NCI-H2081 treated with DMSO at 0.1 percent for 48 hours (cell line): Measurements from ENCODE around the gene SEC24A.
"Not testable (repeated sequence)": the region's sequence is repeated elsewhere in the genome, so short reads cannot be mapped to it uniquely, and the experiment has no call there.

Experiments
- DNase-seq: peaks from one replicate; lab custom pipeline; 2025; lab: John Stamatoyannopoulos, UW

Gene SEC24A

DNA sequence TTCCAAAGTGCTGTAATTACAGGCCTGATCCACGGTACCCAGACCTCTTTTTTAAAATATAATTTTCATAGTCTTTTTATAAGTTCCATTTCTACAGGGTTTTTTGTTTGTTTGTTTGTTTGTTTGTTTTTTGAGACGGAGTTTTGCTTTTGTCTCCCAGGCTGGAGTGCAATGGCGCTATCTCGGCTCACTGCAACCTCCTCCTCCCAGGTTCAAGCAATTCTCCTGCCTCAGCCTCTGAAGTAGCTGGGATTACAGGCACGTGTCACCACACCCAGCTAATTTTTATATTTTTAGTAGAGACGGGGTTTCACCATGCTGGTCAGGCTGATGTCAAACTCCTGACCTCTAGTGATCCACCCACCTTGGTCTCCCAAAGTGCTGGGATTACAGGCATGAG, 2.1 kb downstream of the SEC24A start:
- not testable (repeated sequence) for DNase-seq

GRCh38 chr5:134651531-134651930, 2.9 kb downstream of the SEC24A start:
- DNase-seq, result no peak

DNA sequence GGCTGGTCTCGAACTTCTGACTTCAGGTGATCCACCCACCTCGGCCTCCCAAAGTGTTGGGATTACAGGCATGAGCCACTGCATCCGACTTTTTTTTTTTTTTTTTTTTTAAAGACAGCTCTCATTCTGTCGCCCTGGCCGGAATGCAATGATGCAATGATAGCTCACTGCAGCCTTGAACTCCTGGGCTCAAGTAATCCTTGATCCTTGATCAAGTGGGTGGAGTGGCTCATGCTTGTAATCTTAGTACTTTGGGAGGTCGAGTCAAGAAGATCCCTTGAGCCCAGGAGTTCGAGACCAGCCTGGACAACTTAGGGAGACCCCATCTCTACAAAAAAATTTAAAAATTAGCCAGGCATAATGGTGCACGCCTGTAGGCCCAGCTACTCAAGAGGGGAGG, 8.1 kb downstream of the SEC24A start:
- no peak for DNase-seq

GRCh38 chr5:134659456-134659855, 10.9 kb downstream of the SEC24A start:
- no peak for DNase-seq

GRCh38 chr5:134659922-134660321, 11.3 kb downstream of the SEC24A start:
- no peak for DNase-seq

DNA sequence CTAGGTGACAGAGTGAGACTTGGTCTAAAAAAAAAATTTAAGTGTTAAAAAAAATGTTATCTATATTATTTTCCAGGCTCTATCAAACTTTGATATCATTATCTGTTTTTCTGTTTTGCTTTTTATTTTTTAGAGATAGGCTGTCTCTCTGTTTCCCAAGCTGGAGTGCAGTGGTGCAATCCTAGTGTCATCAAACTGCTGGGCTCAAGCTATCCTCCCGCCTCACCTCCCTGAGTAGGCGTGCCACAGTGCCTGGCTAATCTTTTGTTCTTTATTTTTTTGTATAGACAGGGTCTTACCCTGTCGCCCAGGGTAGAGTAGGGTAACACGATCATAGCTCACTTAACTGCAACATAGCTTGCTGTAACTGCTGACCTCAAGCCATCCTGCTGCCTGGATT, 14.4 kb downstream of the SEC24A start:
- DNase-seq, result no peak

DNA sequence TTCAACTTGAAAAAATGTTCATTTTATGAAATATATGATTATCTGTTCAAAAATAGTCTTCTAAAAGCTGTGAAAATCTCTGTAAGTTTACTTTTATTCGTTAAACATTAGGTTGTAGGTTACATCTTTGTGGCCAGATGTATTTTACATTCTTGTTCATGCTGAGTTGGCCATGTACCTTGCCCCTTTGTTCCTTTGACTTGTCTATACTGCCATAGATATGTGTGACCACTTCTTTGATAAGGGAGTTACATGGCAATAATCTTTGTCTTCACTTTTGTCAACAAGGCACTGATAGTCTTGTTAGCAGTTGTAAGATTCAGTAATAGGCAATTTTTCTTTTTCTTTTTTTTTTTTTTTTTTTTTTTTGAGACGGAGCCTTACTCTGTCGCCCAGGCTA, 15.9 kb downstream of the SEC24A start:
- DNase-seq, result no peak

GRCh38 chr5:134673546-134673945, 25.0 kb downstream of the SEC24A start:
- DNase-seq, result not testable (repeated sequence)

GRCh38 chr5:134677357-134677756, 28.8 kb downstream of the SEC24A start:
- not testable (repeated sequence) for DNase-seq

GRCh38 chr5:134690144-134690543, 41.6 kb downstream of the SEC24A start:
- not testable (repeated sequence) for DNase-seq

DNA sequence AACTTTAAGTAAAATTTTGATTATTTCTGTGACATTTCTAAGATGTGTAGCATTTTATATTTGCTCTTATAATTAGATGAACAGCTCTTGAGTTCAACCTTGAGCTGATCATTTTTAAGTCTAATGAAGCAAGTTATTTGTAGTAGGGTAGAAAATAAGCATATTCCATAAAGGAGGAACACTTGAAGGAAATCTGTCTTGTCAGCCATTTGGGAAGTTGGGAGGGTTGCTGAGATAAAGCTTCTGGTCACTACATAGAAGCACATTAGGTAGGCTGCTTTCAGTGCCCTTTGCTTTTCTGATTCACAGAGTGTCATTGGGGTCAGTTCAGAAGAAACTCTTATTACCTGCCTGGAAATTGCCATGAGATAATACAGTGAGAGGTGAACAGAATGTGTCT, 44.1 kb downstream of the SEC24A start:
- DNase-seq, result no peak

GRCh38 chr5:134708301-134708700, 59.7 kb downstream of the SEC24A start:
- no peak for DNase-seq

DNA sequence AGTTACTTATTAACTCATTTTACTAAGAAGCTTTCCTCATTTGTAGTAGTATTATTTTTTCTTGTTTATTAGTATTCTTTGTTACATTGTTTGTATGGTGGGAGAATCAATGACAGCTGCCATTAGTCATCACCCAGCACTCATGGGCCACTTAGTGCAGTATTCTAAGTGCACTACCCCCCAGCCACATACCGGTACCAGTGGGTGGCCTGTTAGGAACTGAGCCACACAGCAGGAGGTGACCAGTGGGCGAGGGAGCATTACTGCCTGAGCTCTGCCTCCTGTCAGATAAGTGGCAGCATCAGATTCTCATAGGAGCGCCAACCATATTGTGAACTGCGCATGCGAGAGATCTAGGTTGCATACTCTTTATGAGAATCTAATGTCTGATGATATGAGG, 65.5 kb downstream of the SEC24A start:
- no peak for DNase-seq

- DNase-seq, result no peak
Measured at GRCh38 chr5:134714541-134714940, 66.0 kb downstream of the SEC24A start.

DNA sequence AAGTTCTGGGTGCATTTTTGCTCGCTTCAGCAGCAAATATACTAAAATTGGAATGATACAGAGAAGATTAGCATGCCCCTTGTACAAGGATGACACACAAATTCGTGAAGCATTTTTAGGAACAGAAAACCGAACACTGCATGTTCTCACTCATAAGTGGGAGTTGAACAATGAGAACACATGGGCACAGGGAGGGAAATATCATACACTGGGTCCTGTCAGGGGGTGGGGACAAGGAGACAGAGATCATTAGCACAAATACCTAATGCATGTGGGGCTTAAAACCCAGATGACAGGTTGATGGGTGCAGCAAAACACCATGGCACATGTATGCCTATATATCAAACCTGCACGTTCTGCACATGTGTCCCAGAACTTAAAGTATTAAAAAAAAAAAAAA, 66.9 kb downstream of the SEC24A start:
- not testable (repeated sequence) for DNase-seq

- no peak for DNase-seq
Measured at GRCh38 chr5:134724872-134725271, 76.3 kb downstream of the SEC24A start.

DNA sequence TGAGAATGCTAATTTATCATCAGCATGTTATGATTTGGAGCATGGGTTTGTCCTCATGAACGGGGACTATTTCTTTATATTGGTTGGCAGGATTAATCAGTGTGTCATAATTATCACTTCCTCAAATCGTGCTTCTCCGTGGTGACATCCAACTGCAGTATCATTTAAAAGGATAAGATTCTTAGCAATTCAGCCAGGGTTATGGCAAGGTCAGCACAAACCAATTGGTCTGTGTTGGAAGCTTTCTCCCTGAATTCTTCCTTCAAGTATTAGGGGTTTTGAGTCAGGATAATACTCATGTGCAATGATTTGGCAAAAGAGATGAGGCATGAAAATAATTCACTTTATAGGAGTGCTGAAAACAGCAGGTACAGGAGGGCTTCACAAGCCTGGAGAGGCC, 84.2 kb downstream of the SEC24A start:
- no peak for DNase-seq

DNA sequence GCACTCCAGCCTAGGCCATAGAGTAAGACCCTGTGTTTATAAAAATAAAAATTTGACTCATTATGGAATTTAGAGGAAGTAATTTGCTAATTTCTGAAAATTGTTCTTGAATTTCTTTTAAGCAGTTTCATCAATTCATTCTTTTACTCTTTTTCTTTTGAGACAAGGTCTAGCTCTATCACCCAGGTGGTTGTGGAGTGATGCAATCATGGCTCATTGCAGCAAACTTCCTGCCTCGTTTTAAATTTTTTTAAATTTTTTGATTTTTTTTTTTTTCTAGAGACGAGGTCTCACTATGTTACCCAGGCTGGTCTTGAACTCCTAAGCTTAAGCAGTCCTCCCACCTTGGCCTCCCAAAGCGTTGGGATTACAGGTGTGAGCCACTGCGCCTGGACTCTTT, 86.7 kb downstream of the SEC24A start:
- no peak for DNase-seq

- DNase-seq, result no peak
Measured at GRCh38 chr5:134736173-134736812, 87.7 kb downstream of the SEC24A start.

- peak; percentile 70 for DNase-seq
Measured at GRCh38 chr5:134738133-134738962, 89.8 kb downstream of the SEC24A start, which contains the start of gene CAMLG. TSS of gene CAMLG (plus strand) at chr5:134738548. CDS start at chr5:134738621, 73 bp downstream.

DNA sequence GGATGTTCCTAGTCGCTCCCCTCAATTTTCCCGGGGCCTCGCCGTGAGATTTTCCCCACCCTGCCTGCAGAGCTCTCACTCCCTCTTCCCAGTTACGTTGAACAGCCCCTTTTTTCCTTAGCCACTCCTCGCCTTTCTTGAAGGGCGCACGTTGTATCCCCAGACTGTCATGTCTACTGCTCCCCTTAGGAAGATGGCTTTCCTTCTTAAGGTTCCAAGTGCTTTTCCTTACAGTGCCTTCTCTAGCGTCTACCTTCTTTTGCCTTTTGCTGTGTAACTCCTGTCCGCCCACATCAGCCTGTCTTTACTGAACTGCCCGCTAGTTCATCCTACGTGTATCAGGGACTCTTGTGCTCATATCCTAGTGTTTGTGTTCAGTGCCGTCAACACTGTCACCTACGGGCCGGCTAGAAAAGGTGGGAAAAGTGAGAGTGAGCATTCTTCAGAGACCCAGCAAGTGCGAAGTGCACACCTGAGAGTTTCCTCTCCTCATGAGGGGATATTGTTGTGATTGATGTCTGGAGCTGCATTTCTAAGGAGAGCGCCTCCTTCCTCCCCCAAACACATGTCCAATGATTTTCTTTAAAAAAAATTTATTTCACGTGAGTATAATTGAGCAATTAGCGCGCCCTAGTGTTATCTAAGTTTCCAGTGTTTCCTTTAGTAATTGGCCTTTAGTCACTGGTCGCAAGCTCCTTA, 90.5 kb downstream of the SEC24A start:
- DNase-seq, result no peak

DNA sequence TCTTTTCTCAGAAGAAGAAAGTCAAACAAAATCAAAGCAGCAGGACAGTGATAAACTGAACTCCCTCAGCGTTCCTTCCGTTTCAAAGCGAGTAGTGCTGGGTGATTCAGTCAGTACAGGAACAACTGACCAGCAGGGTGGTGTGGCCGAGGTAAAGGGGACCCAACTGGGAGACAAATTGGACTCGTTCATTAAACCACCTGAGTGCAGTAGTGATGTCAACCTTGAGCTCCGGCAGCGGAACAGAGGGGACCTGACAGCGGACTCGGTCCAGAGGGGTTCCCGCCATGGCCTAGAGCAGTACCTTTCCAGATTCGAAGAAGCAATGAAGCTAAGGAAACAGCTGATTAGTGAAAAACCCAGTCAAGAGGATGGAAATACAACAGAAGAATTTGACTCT, 92.5 kb downstream of the SEC24A start:
- DNase-seq, result no peak

DNA sequence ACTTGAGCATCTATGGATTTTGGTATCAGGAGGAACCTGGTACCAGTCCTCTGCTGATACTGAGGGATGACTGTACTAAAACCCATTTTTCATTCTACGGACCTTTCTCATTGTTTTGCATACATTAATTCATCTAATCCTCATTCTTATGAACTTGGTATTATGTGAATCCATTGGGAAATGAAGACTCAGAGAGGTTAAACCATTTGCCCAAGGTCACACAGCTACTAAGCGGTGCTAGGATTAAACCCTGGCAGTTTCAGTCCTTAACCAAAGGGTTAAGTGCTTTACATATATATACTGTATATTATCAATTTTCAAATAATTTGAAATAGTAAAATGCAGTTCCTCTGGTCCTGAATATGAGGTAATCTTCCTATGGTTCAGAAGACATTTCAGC, 93.5 kb downstream of the SEC24A start:
- DNase-seq, result no peak
